ENCODE data around the gene OR2H2. TPM values are rescaled to one million over a fixed set of nuclear protein-coding genes. Genes with fewer than 3 reads are reported as not detected.

Gene OR2H2
- total and polyA plus RNA-seq, 10 donors, result not detected

GRCh38 chr6:29631860-29632731 lies 47.2 kb downstream of the OR2H2 start:
- peaks cover 0 to 47% (median 0%) of the 10 kb centered on the region in 7 donors for H3K27me3 ChIP-seq (replicated peaks in 1 of 7)
- peak; percentile 91 for DNase-seq
- H3K4me3 ChIP-seq, result peak overlapping the region; percentile 48 to 85 (median 72)
- WGBS, 5 donors, result 3 to 7% (median 4%) methylated on average over 24 to 50 of the region's 53 CpGs
- intact Hi-C loops (cut with DNase I; ENCODE audit: low total_unique reads), result no loop called here
- H3K4me1 ChIP-seq, result peaks cover 15 to 78% (median 61%) of the 10 kb centered on the region in 6 donors
- H3K27ac ChIP-seq, result peak overlapping the region; percentile 63 to 90 (median 86)
- no peaks in the 10 kb centered on the region for H3K9me3 ChIP-seq
- no peaks in the 10 kb centered on the region for H3K36me3 ChIP-seq
- no peak for TF ChIP-seq POLR2A (IDR thresholded peaks at IDR 0.05)
- no peak for TF ChIP-seq CTCF (IDR thresholded peaks at IDR 0.05 in 8 of 11, conservative IDR thresholded peaks at IDR 0.05 in 3 of 11)
- no peak for TF ChIP-seq POLR2AphosphoS5 (IDR thresholded peaks at IDR 0.05)

- peak in 2 of 3 donors; percentile 26 to 46 for TF ChIP-seq POLR2A (IDR thresholded peaks at IDR 0.05)
- peak; percentile 90 to 91 (median 90) for TF ChIP-seq POLR2AphosphoS5 (IDR thresholded peaks at IDR 0.05)
- no peak for TF ChIP-seq CTCF (IDR thresholded peaks at IDR 0.05 in 8 of 11, conservative IDR thresholded peaks at IDR 0.05 in 3 of 11)
- no peaks in the 10 kb centered on the region for H3K36me3 ChIP-seq
- H3K4me1 ChIP-seq, result peaks cover 15 to 71% (median 55%) of the 10 kb centered on the region in 6 donors
- intact Hi-C loops (cut with DNase I; ENCODE audit: low total_unique reads), result no loop called here
- peak; percentile 94 for DNase-seq
- peaks cover 0 to 39% (median 0%) of the 10 kb centered on the region in 7 donors for H3K27me3 ChIP-seq (replicated peaks in 1 of 7)
- H3K9me3 ChIP-seq, result no peaks in the 10 kb centered on the region
- H3K27ac ChIP-seq, result peak within 1 kb of the TSS; percentile 63 to 90 (median 86)
- peak within 1 kb of the TSS; percentile 48 to 85 (median 72) for H3K4me3 ChIP-seq
- 0 to 2% (median 1%) methylated on average over 43 to 57 of the region's 57 CpGs for WGBS, 5 donors
Measured at GRCh38 chr6:29632789-29633533, 48.0 kb downstream of the OR2H2 start, which contains the start of gene GABBR1. Gene GABBR1 (minus strand): TSS chr6:29633183. CDS start chr6:29632385, 798 bp downstream.

GRCh38 chr6:29633534-29633905 lies 48.6 kb downstream of the OR2H2 start:
- Histone ChIP-seq H3K27ac (peak overlapping the region; percentile 63 to 90 (median 86)), H3K27me3 (replicated peaks in 1 of 7) (peaks cover 0 to 38% (median 0%) of the 10 kb centered on the region in 7 donors), H3K4me3 (peak overlapping the region; percentile 48 to 85 (median 72)), H3K36me3 (no peaks in the 10 kb centered on the region), H3K4me1 (peaks cover 15 to 66% (median 52%) of the 10 kb centered on the region in 6 donors), H3K9me3 (no peaks in the 10 kb centered on the region)
- TF ChIP-seq CTCF (IDR thresholded peaks at IDR 0.05 in 8 of 11, conservative IDR thresholded peaks at IDR 0.05 in 3 of 11), result no peak
- no peak for TF ChIP-seq POLR2AphosphoS5 (IDR thresholded peaks at IDR 0.05)
- TF ChIP-seq POLR2A (IDR thresholded peaks at IDR 0.05), result no peak
- intact Hi-C loops (cut with DNase I; ENCODE audit: low total_unique reads), result no loop called here
- WGBS, 5 donors, result 12 to 22% (median 16%) methylated on average over 9 of the region's 9 CpGs
- no peak for DNase-seq

All from spleen (tissue), 11 donors.